22Rv1 (cell line): ENCODE measurements around the gene RAE1.

ENCODE experiments used
- H3K27ac ChIP-seq: fragments of 450-650 bp; 2 replicates; pipeline ENCODE4 v1.5.1; 2017
- CTCF ChIP-seq: fragments of 450-650 bp; IDR thresholded peaks from 2 replicates; pipeline ENCODE4 v1.5.1; 2017; ENCODE audit warnings: mild to moderate bottlenecking
- ZFX ChIP-seq: fragments of 450-650 bp; IDR thresholded peaks from 2 replicates; pipeline ENCODE4 v1.6.1; 2017; ENCODE audit warnings: antibody characterized with exemption, borderline replicate concordance

RAE1 gene

DNA sequence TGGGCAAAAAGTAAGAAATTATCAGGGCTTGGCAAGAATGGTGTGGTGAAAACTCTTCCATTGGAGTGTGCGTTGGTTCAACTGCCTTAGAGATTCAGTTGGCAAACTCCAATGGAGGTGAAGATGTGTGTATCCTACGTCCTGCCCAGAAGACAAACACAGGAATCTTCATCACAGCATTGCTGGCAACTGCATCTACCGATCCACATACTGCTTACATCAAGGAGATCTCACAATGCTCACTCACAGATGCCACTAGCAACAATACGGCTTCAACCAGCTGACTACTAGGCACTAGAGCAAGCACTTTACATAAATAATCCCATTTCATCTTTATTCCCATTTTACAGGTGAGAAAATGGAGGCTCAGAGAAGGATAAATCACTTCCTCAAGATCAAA is 31.5 kb upstream of the RAE1 start:
- TF ChIP-seq CTCF (no peak), ZFX (no peak)
- no peak overlapping the region for H3K27ac ChIP-seq

- no peak overlapping the region for H3K27ac ChIP-seq
Measured at GRCh38 chr20:57320358-57320757, 30.7 kb upstream of the RAE1 start.

DNA sequence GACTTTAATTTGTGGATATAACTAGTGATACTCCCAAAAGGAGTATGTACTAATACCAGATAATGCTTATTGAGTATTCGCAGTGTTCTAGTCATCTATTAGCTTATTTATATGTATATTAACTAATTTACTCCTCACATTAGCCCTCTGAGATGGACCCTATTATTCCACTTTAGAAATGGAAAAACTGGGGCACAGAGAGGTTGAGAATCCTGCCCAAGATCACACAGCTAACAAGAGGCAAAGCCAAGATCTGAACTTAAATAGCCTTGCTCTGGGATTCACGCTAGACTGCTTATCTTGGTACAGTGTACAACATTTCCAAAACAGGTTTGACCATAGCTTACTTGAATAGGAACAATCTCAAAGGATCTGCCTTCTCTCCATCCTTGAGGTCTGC is 29.9 kb upstream of the RAE1 start:
- TF ChIP-seq CTCF: no peak
- TF ChIP-seq ZFX: no peak
- H3K27ac ChIP-seq: no peak overlapping the region

More at GRCh38 chr20:57320358-57320757, 30.7 kb upstream of the RAE1 start:
- TF ChIP-seq ZFX (no peak), CTCF (no peak)

- no peak overlapping the region for H3K27ac ChIP-seq
- TF ChIP-seq CTCF: no peak
- TF ChIP-seq ZFX: no peak
Measured at GRCh38 chr20:57322476-57322875, 28.6 kb upstream of the RAE1 start.

DNA sequence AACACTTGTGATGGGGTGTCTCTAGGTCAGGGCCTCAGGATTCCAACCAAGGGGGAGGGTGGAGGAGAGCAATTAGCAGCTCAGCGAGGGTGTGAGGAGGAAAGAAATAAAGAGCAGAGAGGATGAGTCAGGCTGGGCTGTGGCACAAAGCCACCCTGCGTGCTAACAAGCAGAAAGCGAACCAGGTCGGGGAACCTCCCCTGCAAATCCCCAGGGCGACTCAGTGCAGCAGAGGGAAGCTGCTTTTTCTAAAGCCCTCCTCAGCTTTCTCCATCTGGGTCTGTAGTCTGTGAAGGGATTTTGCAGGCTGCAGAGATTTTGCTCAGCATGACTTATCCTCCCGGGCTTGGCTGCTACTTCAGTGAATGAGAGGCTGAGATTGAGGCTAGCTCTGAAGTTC is 28.0 kb upstream of the RAE1 start:
- no peak overlapping the region for H3K27ac ChIP-seq
- no peak for TF ChIP-seq ZFX
- TF ChIP-seq CTCF: no peak

DNA sequence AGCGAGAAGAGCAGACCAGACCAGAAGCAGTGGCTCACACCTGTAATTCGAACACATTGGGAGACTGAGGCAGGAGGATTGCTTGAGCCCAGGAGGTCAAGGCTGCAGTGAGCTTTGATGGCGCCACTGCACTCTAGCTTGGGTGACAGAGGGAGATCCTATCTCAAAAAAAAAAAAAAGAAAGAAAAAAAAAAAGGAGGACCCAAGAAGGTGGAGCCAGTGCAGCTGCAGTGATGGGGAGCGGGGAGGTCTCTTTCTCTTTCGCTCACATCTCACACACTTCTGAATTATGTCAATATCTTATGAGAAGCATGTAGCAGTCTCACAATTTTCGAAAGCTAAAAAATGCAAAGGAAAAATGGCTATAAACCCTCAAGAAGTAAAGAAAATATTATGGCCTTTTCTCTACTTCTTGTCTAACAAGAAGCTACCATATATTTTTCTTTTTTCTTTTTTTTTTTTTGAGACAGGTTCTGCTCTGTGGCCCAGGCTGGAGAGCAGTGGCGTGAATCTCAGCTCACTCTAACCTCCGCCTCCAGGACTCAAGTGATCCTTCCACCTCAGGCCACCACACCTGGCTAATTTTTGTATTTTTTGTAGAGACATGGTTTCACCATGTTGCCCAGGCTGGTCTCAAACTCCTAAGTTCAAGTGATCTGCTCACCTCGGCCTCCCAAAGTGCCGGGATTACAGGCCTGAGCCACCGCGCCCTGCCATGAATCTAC is 25.3 kb upstream of the RAE1 start:
- no peak overlapping the region for H3K27ac ChIP-seq
- no peak for TF ChIP-seq CTCF
- no peak for TF ChIP-seq ZFX

DNA sequence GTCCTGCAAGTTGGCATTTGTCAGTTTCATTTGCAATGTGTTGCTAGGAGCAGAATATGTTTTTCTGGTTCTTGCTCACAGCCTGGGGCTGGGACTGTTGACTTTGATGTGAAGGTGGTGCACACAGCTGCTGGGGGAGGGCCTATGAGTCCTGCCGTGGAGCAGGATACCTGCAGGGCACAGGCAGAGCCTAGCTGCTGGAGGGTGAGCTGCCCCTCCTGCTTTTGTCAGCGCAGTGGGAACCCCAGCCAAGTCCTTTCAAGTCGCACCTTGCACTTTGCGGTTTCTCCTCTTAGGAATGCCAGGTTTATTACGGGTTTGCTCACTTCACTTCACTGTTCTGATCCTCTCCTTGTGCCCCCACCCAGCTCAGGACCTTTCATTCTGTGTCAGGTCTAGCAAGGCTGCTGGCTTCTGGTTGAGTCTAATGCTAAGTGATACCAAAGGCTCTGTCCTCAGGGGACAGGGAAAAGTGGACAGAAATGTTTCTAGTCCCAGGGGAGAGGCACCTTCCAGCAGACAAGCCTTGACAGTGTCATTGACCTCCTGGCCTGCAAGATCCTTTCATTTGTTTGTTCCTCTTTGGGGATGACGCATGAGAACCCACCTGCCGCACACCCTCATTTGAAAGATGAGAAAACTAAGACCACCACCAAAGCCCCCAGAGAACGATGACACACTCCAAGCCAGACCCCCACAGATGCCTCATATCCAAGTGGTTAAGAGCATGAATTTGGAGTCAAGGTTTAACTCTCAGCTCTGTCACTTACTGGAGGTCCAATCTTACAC is 24.2 kb upstream of the RAE1 start:
- H3K27ac ChIP-seq: no peak overlapping the region
- TF ChIP-seq ZFX (no peak), CTCF (no peak)
